ENCODE measurements around the gene TEPSIN.
A peak's percentile ranks its signal among the peaks of the same experiment; 100 is the strongest.

TEPSIN gene

GRCh38 chr17:81267390-81268067, 28.7 kb upstream of the TEPSIN start:
- DNase-seq, result no peak

GRCh38 chr17:81265576-81265975, 26.7 kb upstream of the TEPSIN start:
- DNase-seq, result no peak

GRCh38 chr17:81264640-81265039, 25.8 kb upstream of the TEPSIN start:
- no peak for DNase-seq

GRCh38 chr17:81263371-81264181, 24.7 kb upstream of the TEPSIN start:
- DNase-seq, result no peak

- no peak for DNase-seq
Observed at GRCh38 chr17:81261582-81262336, 22.9 kb upstream of the TEPSIN start.

- DNase-seq, result no peak
Observed at GRCh38 chr17:81261096-81261495, 22.2 kb upstream of the TEPSIN start.

GRCh38 chr17:81260641-81261040, 21.8 kb upstream of the TEPSIN start:
- no peak for DNase-seq

- no peak for DNase-seq
Observed at GRCh38 chr17:81260171-81260570, 21.3 kb upstream of the TEPSIN start.

GRCh38 chr17:81259058-81259605, 20.3 kb upstream of the TEPSIN start:
- no peak for DNase-seq

GRCh38 chr17:81258292-81258691, 19.4 kb upstream of the TEPSIN start:
- no peak for DNase-seq

- no peak for DNase-seq
Observed at GRCh38 chr17:81257533-81257932, 18.7 kb upstream of the TEPSIN start.

GRCh38 chr17:81256616-81257015, 17.8 kb upstream of the TEPSIN start:
- no peak for DNase-seq

GRCh38 chr17:81254955-81255717, 16.3 kb upstream of the TEPSIN start:
- no peak for DNase-seq

GRCh38 chr17:81253358-81254131, 14.7 kb upstream of the TEPSIN start:
- peak; percentile 32 for DNase-seq

- DNase-seq, result no peak
Observed at GRCh38 chr17:81252987-81253329, 14.1 kb upstream of the TEPSIN start.

GRCh38 chr17:81252326-81252986, 13.6 kb upstream of the TEPSIN start:
- DNase-seq, result no peak

- DNase-seq, result no peak
Observed at GRCh38 chr17:81251709-81252301, 12.9 kb upstream of the TEPSIN start.

- DNase-seq, result no peak
Observed at GRCh38 chr17:81251094-81251708, 12.3 kb upstream of the TEPSIN start.

- no peak for DNase-seq
Observed at GRCh38 chr17:81250286-81251093, 11.6 kb upstream of the TEPSIN start.
